Upper lobe of right lung (tissue), 1 donor: Measurements from ENCODE around the gene LBX2. TPM values are rescaled to one million over a fixed set of nuclear protein-coding genes. Genes with fewer than 3 reads are reported as not detected.
"Not testable (repeated sequence)": the region's sequence is repeated elsewhere in the genome, so short reads cannot be mapped to it uniquely, and the experiment has no call there.

Experiments
- ATAC-seq: fragments of 200-7000 bp; cut with Tn5 transposase; one replicate; pipeline ENCODE4 v1.9.1; 2020; ENCODE audit warnings: mild to moderate bottlenecking, moderate library complexity
- DNase-seq: peaks from one replicate; pipeline ENCODE4 v3.0.0-alpha.2; 2020
- H3K27ac ChIP-seq: fragments of 200-600 bp; one replicate; pipeline ENCODE4 v1.8.0; 2022
- H3K27me3 ChIP-seq: fragments of 200-600 bp; one replicate; pipeline ENCODE4 v1.8.0; 2022; ENCODE audit warnings: mild to moderate bottlenecking
- H3K36me3 ChIP-seq: fragments of 200-600 bp; one replicate; pipeline ENCODE4 v1.8.0; 2022
- H3K4me1 ChIP-seq: fragments of 200-600 bp; one replicate; pipeline ENCODE4 v1.8.0; 2022
- H3K4me3 ChIP-seq: fragments of 200-600 bp; one replicate; pipeline ENCODE4 v1.8.0; 2022; ENCODE audit warnings: mild to moderate bottlenecking
- H3K9me3 ChIP-seq: fragments of 200-600 bp; one replicate; pipeline ENCODE4 v1.8.0; 2022
- intact Hi-C: fragments of 100-400 bp; cut with DNase I; formaldehyde crosslinking; loops from one replicate; pipeline ENCODE4 v1.11.0; 2022
- total RNA-seq: library from RNA; stranded (reverse); fragmentation: NEBNext Ultra II Directional; extraction: Animal tissue kit (Norgen Biotek cat#: 25700); gene quantifications from one replicate; pipeline ENCODE4 v1.2.1, GENCODE V29; 2021
- TF ChIP-seq, protein P1 (sequence below): fragments of 200-600 bp; IDR thresholded peaks from one replicate; pipeline ENCODE4 v1.8.0; 2022; ENCODE audit warnings: antibody characterized with exemption
- donor health status: DM: no; HTN: yes; CAD: no; lungs with severe emphysema.

LBX2 gene
- total RNA-seq, 1 donor from 2014 or later, result 1.8 TPM

GRCh38 chr2:74464406-74464805 is 35.0 kb downstream of the LBX2 start:
- H3K4me1 ChIP-seq, result peaks cover 16% of the 10 kb centered on the region
- TF ChIP-seq, protein P1, sequence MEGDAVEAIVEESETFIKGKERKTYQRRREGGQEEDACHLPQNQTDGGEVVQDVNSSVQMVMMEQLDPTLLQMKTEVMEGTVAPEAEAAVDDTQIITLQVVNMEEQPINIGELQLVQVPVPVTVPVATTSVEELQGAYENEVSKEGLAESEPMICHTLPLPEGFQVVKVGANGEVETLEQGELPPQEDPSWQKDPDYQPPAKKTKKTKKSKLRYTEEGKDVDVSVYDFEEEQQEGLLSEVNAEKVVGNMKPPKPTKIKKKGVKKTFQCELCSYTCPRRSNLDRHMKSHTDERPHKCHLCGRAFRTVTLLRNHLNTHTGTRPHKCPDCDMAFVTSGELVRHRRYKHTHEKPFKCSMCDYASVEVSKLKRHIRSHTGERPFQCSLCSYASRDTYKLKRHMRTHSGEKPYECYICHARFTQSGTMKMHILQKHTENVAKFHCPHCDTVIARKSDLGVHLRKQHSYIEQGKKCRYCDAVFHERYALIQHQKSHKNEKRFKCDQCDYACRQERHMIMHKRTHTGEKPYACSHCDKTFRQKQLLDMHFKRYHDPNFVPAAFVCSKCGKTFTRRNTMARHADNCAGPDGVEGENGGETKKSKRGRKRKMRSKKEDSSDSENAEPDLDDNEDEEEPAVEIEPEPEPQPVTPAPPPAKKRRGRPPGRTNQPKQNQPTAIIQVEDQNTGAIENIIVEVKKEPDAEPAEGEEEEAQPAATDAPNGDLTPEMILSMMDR, result no peak
- ATAC-seq (no peak), DNase-seq (no peak)
- H3K4me3 ChIP-seq, result peak overlapping the region; percentile 73
- intact Hi-C loops, result no loop called here
- peak overlapping the region; percentile 93 for H3K27ac ChIP-seq
- H3K36me3 ChIP-seq, result peaks cover 22% of the 10 kb centered on the region
- H3K9me3 ChIP-seq, result no peaks in the 10 kb centered on the region
- H3K27me3 ChIP-seq, result no peaks in the 10 kb centered on the region

GRCh38 chr2:74462786-74463105 is 36.7 kb downstream of the LBX2 start:
- DNase-seq (no peak), ATAC-seq (no peak)
- no peak overlapping the region for H3K27ac ChIP-seq
- peaks cover 23% of the 10 kb centered on the region for H3K4me1 ChIP-seq
- peaks cover 22% of the 10 kb centered on the region for H3K36me3 ChIP-seq
- no peak overlapping the region for H3K4me3 ChIP-seq
- intact Hi-C loops, result no loop called here
- no peaks in the 10 kb centered on the region for H3K27me3 ChIP-seq
- TF ChIP-seq, protein P1, result no peak
- H3K9me3 ChIP-seq, result no peaks in the 10 kb centered on the region

DNA sequence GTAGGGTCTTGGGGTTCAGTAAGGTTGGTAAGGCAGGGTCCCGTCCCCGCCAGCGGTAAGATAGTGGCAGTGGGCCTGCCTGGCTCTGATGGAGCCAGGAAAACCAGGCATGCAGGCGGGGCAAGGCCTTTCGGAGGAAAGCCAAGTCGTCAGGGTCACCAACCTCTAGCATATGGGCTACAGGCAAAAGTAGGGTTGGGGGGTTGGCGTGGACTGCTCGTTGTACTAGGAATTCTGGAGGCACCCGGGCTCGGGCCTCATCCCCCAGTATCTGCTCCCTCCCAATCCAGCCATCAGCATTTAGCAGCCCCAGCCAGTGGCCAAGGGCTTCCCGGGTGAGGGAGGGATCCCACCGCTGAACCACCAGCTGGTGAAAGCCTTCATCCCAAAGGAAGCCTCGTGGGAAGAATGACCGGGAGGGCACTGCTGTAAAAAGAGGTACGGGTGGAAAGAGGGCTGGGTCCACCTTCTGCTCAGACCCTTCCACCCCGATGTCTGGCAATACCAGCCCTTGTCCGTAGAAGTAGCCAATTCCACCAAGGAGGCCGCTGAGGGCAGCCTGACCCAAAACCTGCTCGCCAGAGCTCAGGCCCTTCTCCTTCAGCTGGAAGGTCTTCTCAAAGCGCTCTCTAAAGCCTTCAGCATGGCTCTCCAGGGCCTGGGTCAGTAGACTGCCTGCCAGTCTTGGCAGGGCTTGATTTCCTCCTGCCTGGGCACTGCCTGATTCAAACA is 37.2 kb downstream of the LBX2 start:
- TF ChIP-seq, protein P1, result no peak
- ATAC-seq (no peak), DNase-seq (no peak)
- no peaks in the 10 kb centered on the region for H3K27me3 ChIP-seq
- no peak overlapping the region for H3K27ac ChIP-seq
- H3K36me3 ChIP-seq, result peaks cover 22% of the 10 kb centered on the region
- H3K9me3 ChIP-seq, result no peaks in the 10 kb centered on the region
- no peak overlapping the region for H3K4me3 ChIP-seq
- H3K4me1 ChIP-seq, result peaks cover 24% of the 10 kb centered on the region
- intact Hi-C loops, result no loop called here

DNA sequence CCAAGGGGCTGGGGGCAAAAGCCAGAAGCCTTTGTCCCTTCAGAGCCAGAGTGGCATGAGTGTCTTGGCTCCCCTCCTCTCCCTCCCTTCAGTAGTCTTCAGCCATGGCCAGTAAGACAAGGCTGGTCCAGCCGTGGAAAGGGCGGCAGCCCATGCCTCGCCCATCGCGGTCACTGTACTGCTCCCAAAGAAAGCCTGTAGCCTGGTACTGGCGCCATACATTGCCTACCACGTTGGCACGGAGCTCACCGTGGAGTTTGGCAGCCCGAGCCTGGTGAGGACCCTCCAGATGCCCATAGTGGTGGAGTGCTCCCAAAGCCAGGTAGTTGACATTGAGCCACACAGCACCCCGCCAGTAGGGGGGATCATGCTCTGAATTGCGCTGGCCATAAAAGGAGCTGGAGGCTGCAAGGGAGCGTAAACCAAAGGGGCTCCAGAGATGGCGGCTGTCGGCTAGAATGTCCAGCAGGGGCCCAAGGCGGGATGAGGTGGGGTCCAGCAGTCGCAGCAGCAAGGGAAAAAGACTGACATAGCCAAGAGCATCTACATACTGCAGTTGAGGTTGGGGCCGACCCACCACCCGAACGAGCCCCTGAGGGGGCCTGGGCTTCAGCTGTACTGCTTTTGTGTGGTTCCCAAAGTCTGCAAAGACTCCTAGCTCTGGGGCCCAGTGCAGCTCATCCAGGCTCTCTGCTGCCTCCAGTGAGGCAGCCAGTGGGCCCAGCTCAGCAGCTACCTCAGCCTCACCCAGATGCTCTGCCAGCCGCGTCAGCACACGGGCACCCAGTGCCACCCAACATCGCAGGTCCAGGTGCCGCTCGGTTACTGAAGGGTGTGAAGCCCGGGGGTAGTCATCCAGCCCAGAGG is 38.0 kb downstream of the LBX2 start:
- H3K9me3 ChIP-seq, result no peaks in the 10 kb centered on the region
- ATAC-seq (no peak), DNase-seq (no peak)
- no peak overlapping the region for H3K27ac ChIP-seq
- intact Hi-C loops, result no loop called here
- no peaks in the 10 kb centered on the region for H3K27me3 ChIP-seq
- peaks cover 22% of the 10 kb centered on the region for H3K36me3 ChIP-seq
- peaks cover 32% of the 10 kb centered on the region for H3K4me1 ChIP-seq
- no peak overlapping the region for H3K4me3 ChIP-seq
- TF ChIP-seq, protein P1, result no peak

- H3K4me3 ChIP-seq, H3K27ac ChIP-seq, ATAC-seq, DNase-seq, intact Hi-C loops, H3K9me3 ChIP-seq, H3K27me3 ChIP-seq: not testable (repeated sequence)
- Histone ChIP-seq H3K36me3 (peaks cover 22% of the 10 kb centered on the region), H3K4me1 (peaks cover 38% of the 10 kb centered on the region)
Observed at GRCh38 chr2:74460187-74460586, 39.2 kb downstream of the LBX2 start.

GRCh38 chr2:74459503-74460118 is 39.8 kb downstream of the LBX2 start:
- H3K9me3 ChIP-seq, H3K27me3 ChIP-seq, ATAC-seq, DNase-seq, H3K27ac ChIP-seq, intact Hi-C loops: not testable (repeated sequence)
- H3K4me1 ChIP-seq, result peaks cover 39% of the 10 kb centered on the region
- H3K4me3 ChIP-seq, result peak overlapping the region; percentile 90
- peaks cover 22% of the 10 kb centered on the region for H3K36me3 ChIP-seq
